Rectal smooth muscle tissue (tissue), 1 donor: ENCODE results near the gene USP13.
A peak's percentile ranks its signal among the peaks of the same experiment; 100 is the strongest.
"Not testable (repeated sequence)": the region's sequence is repeated elsewhere in the genome, so short reads cannot be mapped to it uniquely, and the experiment has no call there.

Experiments used
- H3K27ac ChIP-seq: one replicate; pipeline ENCODE4 v1.7.0; 2013; ENCODE audit warnings: low read depth, low read length, inconsistent platforms
- H3K27me3 ChIP-seq: one replicate; pipeline ENCODE4 v1.7.0; 2013; ENCODE audit warnings: low read length; ENCODE audit not compliant: control insufficient read depth, insufficient read depth
- H3K36me3 ChIP-seq: one replicate; pipeline ENCODE4 v1.7.0; 2013; ENCODE audit warnings: low read length; ENCODE audit not compliant: control insufficient read depth, insufficient read depth
- H3K4me1 ChIP-seq: one replicate; pipeline ENCODE4 v1.7.0; 2013; ENCODE audit warnings: low read length; ENCODE audit not compliant: control insufficient read depth, insufficient read depth
- H3K4me3 ChIP-seq: one replicate; pipeline ENCODE4 v1.7.0; 2013; ENCODE audit warnings: low read length
- H3K9ac ChIP-seq: one replicate; pipeline ENCODE4 v1.7.0; 2013; ENCODE audit warnings: low read length

USP13 gene

DNA sequence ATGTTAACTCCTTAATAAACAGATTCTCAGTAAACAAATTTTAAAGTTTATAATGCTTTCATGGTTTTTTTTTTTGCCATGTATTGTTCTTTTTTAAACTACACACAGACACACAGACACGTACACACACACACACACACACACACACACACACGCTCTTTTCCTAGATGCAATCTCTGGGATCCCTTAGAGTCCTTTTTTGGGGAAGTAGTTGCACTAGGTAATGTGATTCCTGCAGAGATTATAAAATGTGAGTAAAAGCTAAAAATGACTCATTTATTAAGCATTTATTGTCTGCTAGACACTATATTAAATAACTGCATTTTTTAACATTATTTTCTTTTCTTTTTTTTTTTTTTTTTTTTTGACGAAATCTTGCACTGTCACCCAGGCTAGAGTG, 28.4 kb upstream of the USP13 start:
- H3K4me3 ChIP-seq, result no peak overlapping the region
- no peaks in the 10 kb centered on the region for H3K27me3 ChIP-seq
- no peaks in the 10 kb centered on the region for H3K4me1 ChIP-seq
- H3K9ac ChIP-seq, result no peak overlapping the region
- H3K27ac ChIP-seq, result no peak overlapping the region
- H3K36me3 ChIP-seq, result peaks cover 11% of the 10 kb centered on the region

DNA sequence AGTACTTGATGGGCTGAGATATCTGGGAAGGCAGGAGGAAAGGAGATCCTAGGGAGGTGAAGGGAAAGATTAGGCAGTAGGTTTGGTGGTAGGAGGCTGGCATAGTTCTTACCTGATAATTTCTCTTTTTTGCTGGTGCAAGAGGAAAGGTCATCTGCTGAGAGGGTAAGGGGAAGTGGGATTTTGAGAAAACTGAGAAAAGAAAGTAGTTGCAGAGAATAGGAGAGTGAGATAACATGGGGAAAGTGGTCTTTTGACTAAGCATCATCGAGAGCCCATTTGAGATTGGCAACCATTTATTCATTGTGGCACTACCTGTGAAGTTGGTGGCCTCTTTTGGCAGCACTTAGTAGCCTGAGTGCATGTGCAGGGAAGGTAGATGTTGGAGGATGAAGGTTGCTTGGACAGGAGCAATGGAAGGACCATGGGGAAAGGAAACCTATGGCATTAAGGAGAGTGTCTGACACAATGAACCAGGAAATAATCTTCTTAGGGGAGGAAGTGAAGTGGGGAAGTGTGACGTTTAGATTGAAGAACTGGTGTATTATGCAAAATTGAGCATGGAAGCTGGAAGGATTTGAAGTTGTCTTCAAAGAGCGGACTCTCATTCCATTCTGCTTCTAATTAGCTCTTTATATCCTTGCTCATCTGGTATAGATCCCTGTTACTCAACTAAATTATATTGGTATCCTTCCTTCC, 21.9 kb upstream of the USP13 start:
- H3K4me3 ChIP-seq, result no peak overlapping the region
- no peak overlapping the region for H3K27ac ChIP-seq
- H3K9ac ChIP-seq, result no peak overlapping the region
- no peaks in the 10 kb centered on the region for H3K36me3 ChIP-seq
- no peaks in the 10 kb centered on the region for H3K4me1 ChIP-seq
- H3K27me3 ChIP-seq, result no peaks in the 10 kb centered on the region

- Histone ChIP-seq H3K27me3 (no peaks in the 10 kb centered on the region), H3K27ac (no peak overlapping the region), H3K4me3 (no peak overlapping the region), H3K9ac (no peak overlapping the region), H3K4me1 (no peaks in the 10 kb centered on the region), H3K36me3 (no peaks in the 10 kb centered on the region)
Observed at GRCh38 chr3:179640469-179640868, 12.4 kb upstream of the USP13 start.

DNA sequence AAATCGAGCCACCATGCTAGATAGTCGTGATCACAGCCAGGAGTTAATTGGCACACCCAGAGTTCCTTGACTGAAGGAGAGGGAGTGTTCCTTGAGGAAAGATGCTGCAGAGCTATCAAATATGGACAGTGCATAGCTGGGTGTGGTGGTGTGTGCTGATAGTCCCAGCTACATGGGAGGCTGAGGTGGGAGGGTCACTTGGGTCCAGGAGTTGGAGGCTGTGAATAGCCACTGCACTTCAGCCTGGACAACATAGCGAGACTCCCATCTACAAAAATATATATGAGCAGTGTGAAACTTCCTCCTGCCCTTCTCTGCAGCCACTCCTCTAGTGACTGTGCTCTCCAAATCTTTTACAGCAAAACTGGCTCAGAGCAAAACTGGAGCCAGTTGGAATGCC, 10.0 kb upstream of the USP13 start:
- Histone ChIP-seq H3K27ac (no peak overlapping the region), H3K4me3 (no peak overlapping the region), H3K9ac (no peak overlapping the region)

GRCh38 chr3:179643837-179644236, 9.0 kb upstream of the USP13 start:
- not testable (repeated sequence) for H3K4me1 ChIP-seq, H3K4me3 ChIP-seq, H3K27ac ChIP-seq, H3K27me3 ChIP-seq, H3K36me3 ChIP-seq, H3K9ac ChIP-seq

More for the DNA sequence above, 10.0 kb upstream of the USP13 start:
- no peaks in the 10 kb centered on the region for H3K36me3 ChIP-seq
- H3K4me1 ChIP-seq, result no peaks in the 10 kb centered on the region
- H3K27me3 ChIP-seq, result no peaks in the 10 kb centered on the region

DNA sequence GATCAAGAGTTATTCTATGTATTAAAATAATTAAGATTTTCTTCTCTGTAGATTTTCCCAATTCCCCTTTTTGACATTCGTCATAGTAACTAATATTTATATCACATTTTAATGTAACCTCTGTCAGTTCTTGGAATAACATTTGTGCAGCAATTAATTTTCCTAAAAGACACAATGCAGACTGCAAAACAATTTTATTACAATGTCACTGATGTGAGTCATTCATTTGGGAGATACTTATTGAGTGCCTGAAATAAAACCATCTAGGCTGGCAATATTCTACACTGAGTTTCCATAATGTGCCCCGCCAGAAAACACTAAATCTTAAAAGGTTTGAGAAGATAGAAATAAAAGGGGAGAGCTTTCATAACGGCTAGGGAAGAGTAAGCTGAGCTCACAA, 6.7 kb upstream of the USP13 start:
- no peak overlapping the region for H3K9ac ChIP-seq
- no peaks in the 10 kb centered on the region for H3K36me3 ChIP-seq
- H3K27ac ChIP-seq, result no peak overlapping the region
- no peaks in the 10 kb centered on the region for H3K27me3 ChIP-seq
- no peaks in the 10 kb centered on the region for H3K4me1 ChIP-seq
- no peak overlapping the region for H3K4me3 ChIP-seq

DNA sequence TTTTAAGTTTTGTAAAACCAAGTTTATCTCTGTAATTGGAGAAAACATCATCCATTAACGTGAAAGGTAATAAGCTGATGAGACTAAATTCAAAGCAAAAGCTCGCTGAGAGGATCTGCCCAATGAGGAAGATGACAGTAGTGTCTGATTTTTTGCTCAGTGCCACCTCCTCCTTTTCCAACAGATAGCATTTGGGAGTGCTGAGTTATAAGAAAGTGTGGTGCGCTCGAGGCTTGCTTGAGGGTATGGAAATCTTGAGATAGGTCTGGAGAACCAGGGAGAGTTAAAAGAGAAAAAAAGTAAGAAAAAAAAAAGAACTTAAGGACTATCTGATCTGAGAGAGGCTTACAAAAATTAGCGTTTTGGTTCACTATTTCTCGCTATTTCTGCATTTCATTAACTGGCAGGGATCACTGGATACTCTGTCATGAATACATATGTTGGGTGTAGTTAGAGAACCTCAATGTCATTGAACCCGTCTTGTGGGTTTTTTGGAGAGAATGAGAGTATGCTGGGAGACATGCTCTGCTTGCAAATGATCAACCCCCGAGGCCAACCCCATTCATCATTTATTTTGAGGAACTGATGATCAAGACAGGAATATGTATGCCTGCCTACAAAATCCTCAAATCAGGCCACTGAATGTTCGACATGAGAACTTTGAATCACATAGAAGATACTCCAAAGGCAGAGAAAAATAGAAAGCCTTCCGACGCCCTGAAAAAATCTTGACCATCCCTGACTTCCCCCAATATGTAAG, 973 bp upstream of the USP13 start:
- H3K4me3 ChIP-seq, result peak overlapping the region; percentile 70
- H3K9ac ChIP-seq, result no peak overlapping the region
- no peaks in the 10 kb centered on the region for H3K36me3 ChIP-seq
- no peaks in the 10 kb centered on the region for H3K27me3 ChIP-seq
- peaks cover 3% of the 10 kb centered on the region for H3K4me1 ChIP-seq
- H3K27ac ChIP-seq, result peak overlapping the region; percentile 93

DNA sequence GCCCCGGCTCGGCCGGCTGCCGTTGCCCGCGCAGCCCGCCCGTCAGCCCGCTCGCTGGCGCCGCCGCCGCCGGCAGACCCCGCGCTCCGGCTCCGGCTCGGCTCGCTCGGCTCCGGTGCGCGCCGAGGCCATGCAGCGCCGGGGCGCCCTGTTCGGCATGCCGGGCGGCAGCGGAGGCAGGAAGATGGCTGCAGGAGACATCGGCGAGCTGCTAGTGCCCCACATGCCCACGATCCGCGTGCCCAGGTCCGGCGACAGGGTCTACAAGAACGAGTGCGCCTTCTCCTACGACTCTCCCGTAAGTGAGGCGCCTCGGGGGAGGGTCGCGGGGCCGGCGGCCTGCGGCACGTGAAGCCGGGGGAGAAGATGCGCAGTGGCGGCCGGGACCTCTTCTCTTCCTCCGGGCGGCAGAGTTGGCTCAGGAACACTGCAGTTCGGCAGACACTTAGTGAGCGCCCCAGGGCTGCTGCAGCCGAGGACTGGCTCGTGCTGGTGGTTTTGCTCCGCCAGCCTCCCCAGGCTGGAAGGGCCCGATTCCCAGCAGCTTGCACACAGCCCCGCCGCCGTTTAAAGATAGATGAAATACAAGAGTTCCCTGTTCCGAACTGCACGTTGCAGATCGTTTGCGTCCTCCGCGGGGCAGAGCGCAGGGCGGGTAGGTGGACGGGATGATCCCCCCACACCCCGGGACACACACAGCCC, 407 bp downstream of the USP13 start:
- Histone ChIP-seq H3K4me1 (peaks cover 3% of the 10 kb centered on the region), H3K36me3 (no peaks in the 10 kb centered on the region), H3K4me3 (peak overlapping the region; percentile 94), H3K9ac (peak overlapping the region; percentile 49), H3K27ac (peak overlapping the region; percentile 93), H3K27me3 (no peaks in the 10 kb centered on the region)

DNA sequence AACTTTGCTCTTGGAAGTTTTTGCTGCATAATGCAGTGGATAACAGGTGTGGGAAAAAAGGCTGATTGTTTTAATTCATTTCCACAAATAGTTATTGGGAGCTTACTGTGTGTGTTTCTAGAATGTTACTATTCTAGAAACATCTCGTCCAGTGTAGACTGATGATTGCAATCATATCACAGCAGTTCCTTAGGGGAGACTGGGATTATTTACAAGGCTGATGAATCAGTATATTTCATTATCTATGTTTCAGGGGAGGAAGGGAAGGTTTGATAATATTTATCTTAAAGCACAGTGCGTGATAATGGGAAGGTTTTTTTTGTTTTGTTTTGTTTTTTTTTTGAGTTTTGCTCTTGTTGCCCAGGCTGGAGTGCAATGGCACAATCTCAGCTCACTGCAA, 2.4 kb downstream of the USP13 start:
- Histone ChIP-seq H3K27ac (no peak overlapping the region), H3K27me3 (no peaks in the 10 kb centered on the region), H3K4me3 (no peak overlapping the region), H3K4me1 (peaks cover 3% of the 10 kb centered on the region), H3K36me3 (no peaks in the 10 kb centered on the region), H3K9ac (no peak overlapping the region)

GRCh38 chr3:179658606-179659005, 5.8 kb downstream of the USP13 start:
- Histone ChIP-seq H3K4me1 (peaks cover 3% of the 10 kb centered on the region), H3K27me3 (no peaks in the 10 kb centered on the region), H3K36me3 (no peaks in the 10 kb centered on the region), H3K27ac (no peak overlapping the region), H3K9ac (no peak overlapping the region), H3K4me3 (no peak overlapping the region)

DNA sequence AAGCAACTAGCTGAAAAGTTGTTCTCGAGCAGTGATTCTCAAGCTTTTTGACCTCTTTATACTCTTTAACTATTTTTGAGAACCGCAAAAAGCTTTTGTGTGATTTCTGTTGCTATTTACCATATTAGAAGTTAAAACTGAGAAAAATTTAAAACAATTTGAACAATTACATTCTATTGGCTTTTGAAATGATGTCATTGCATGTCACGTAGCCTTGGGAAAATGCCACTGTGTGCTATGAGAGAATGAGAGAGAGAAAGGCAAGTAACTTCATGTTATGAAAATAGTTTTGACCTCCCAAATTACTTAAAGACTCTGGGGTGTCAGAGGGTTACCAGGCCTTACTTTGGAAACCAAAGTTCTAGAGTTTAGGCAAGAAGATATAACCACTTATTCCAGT, 8.0 kb downstream of the USP13 start:
- Histone ChIP-seq H3K4me3 (no peak overlapping the region), H3K9ac (no peak overlapping the region), H3K36me3 (no peaks in the 10 kb centered on the region), H3K27me3 (no peaks in the 10 kb centered on the region), H3K27ac (no peak overlapping the region), H3K4me1 (no peaks in the 10 kb centered on the region)

- no peaks in the 10 kb centered on the region for H3K36me3 ChIP-seq
- H3K4me1 ChIP-seq, result no peaks in the 10 kb centered on the region
- H3K27ac ChIP-seq, result no peak overlapping the region
- no peak overlapping the region for H3K9ac ChIP-seq
- no peaks in the 10 kb centered on the region for H3K27me3 ChIP-seq
- H3K4me3 ChIP-seq, result no peak overlapping the region
Observed at GRCh38 chr3:179661777-179662176, 8.9 kb downstream of the USP13 start.
